Epithelial cell of esophagus (primary cell): Measurements from ENCODE around the gene RAD54L.

ENCODE experiments used
- DNase-seq: peaks from one replicate; pipeline ENCODE4 v3.0.0; 2010; ENCODE audit warnings: low read depth
- H3K4me3 ChIP-seq: 2 replicates; pipeline ENCODE4 v1.5.1; 2011; ENCODE audit warnings: mild to moderate bottlenecking, low read length, control low read depth
- CTCF ChIP-seq: IDR thresholded peaks from 2 replicates; pipeline ENCODE4 v1.5.1; 2011; ENCODE audit warnings: low read depth, mild to moderate bottlenecking, low read length, control low read depth, inconsistent platforms; ENCODE audit not compliant: insufficient read depth; ENCODE audit errors: missing control alignments

Gene RAD54L

GRCh38 chr1:46300673-46301405 lies 53.3 kb downstream of the RAD54L start:
- H3K4me3 ChIP-seq: peak overlapping the region; percentile 99
- DNase-seq: peak; percentile 26
- TF ChIP-seq CTCF: no peak

- H3K4me3 ChIP-seq: peak overlapping the region; percentile 99
- TF ChIP-seq CTCF: no peak
- peak; percentile 31 for DNase-seq
Measured at GRCh38 chr1:46301406-46301807, 53.8 kb downstream of the RAD54L start.

GRCh38 chr1:46301808-46302640 lies 54.5 kb downstream of the RAD54L start:
- TF ChIP-seq CTCF: no peak
- DNase-seq: peak; percentile 45

GRCh38 chr1:46302641-46303037 lies 55.1 kb downstream of the RAD54L start:
- no peak for TF ChIP-seq CTCF
- peak; percentile 18 for DNase-seq
- peak overlapping the region; percentile 99 for H3K4me3 ChIP-seq

More at GRCh38 chr1:46301808-46302640, 54.5 kb downstream of the RAD54L start:
- peak overlapping the region; percentile 99 for H3K4me3 ChIP-seq

- TF ChIP-seq CTCF: no peak
- H3K4me3 ChIP-seq: peak within 1 kb of the TSS; percentile 99
- DNase-seq: peak; percentile 98
Measured at GRCh38 chr1:46303038-46303871, 55.7 kb downstream of the RAD54L start, which contains the start of the genes LRRC41 and UQCRH. LRRC41 (minus strand) TSS chr1:46303616; CDS start chr1:46303322, 294 bp downstream. UQCRH (plus strand) TSS chr1:46303698; CDS start chr1:46303767, 69 bp downstream.

GRCh38 chr1:46303872-46304326 lies 56.3 kb downstream of the RAD54L start:
- DNase-seq: peak; percentile 14
- TF ChIP-seq CTCF: no peak
- peak overlapping the region; percentile 99 for H3K4me3 ChIP-seq
